MV-4-11 (cell line): ENCODE measurements around the gene HS1BP3.

ENCODE experiments used
- DNase-seq: peaks from one replicate; lab custom pipeline; 2025; lab: John Stamatoyannopoulos, UW

HS1BP3 gene

GRCh38 chr2:20663196-20664070, 12.5 kb upstream of the HS1BP3 start:
- no peak for DNase-seq

- DNase-seq = no peak
Observed at GRCh38 chr2:20662308-20662937, 11.5 kb upstream of the HS1BP3 start.

GRCh38 chr2:20661421-20662307, 10.8 kb upstream of the HS1BP3 start:
- DNase-seq = peak; percentile 56

- DNase-seq = no peak
Observed at GRCh38 chr2:20660506-20661420, 9.9 kb upstream of the HS1BP3 start.

GRCh38 chr2:20657522-20658235, 6.8 kb upstream of the HS1BP3 start:
- DNase-seq = no peak

- DNase-seq = no peak
Observed at GRCh38 chr2:20656561-20656960, 5.7 kb upstream of the HS1BP3 start.

GRCh38 chr2:20654535-20654813, 3.6 kb upstream of the HS1BP3 start:
- no peak for DNase-seq

GRCh38 chr2:20653695-20654534, 3.0 kb upstream of the HS1BP3 start:
- peak; percentile 70 for DNase-seq

GRCh38 chr2:20652673-20653575, 2.0 kb upstream of the HS1BP3 start:
- no peak for DNase-seq

GRCh38 chr2:20652141-20652540, 1.2 kb upstream of the HS1BP3 start:
- no peak for DNase-seq

- no peak for DNase-seq
Observed at GRCh38 chr2:20651731-20652099, 817 bp upstream of the HS1BP3 start.

- DNase-seq = no peak
Observed at GRCh38 chr2:20650393-20650876, 463 bp downstream of the HS1BP3 start.

- no peak for DNase-seq
Observed at GRCh38 chr2:20649976-20650375, 922 bp downstream of the HS1BP3 start.

- no peak for DNase-seq
Observed at GRCh38 chr2:20649576-20649975, 1.3 kb downstream of the HS1BP3 start.

- DNase-seq = no peak
Observed at GRCh38 chr2:20648831-20649230, 2.1 kb downstream of the HS1BP3 start.

- no peak for DNase-seq
Observed at GRCh38 chr2:20648206-20648605, 2.7 kb downstream of the HS1BP3 start.

- no peak for DNase-seq
Observed at GRCh38 chr2:20647738-20648137, 3.2 kb downstream of the HS1BP3 start.

- DNase-seq = no peak
Observed at GRCh38 chr2:20647211-20647610, 3.7 kb downstream of the HS1BP3 start.

GRCh38 chr2:20646446-20646845, 4.5 kb downstream of the HS1BP3 start:
- no peak for DNase-seq
